ENCODE measurements around the gene C6orf132.

- TF ChIP-seq, protein P1, sequence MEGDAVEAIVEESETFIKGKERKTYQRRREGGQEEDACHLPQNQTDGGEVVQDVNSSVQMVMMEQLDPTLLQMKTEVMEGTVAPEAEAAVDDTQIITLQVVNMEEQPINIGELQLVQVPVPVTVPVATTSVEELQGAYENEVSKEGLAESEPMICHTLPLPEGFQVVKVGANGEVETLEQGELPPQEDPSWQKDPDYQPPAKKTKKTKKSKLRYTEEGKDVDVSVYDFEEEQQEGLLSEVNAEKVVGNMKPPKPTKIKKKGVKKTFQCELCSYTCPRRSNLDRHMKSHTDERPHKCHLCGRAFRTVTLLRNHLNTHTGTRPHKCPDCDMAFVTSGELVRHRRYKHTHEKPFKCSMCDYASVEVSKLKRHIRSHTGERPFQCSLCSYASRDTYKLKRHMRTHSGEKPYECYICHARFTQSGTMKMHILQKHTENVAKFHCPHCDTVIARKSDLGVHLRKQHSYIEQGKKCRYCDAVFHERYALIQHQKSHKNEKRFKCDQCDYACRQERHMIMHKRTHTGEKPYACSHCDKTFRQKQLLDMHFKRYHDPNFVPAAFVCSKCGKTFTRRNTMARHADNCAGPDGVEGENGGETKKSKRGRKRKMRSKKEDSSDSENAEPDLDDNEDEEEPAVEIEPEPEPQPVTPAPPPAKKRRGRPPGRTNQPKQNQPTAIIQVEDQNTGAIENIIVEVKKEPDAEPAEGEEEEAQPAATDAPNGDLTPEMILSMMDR (IDR thresholded peaks at IDR 0.05; ENCODE audit: low read depth, low read length, poor library complexity, severe bottlenecking) = no peak
- no peak for TF ChIP-seq EZH2phosphoT487 (IDR thresholded peaks at IDR 0.05; ENCODE audit: borderline replicate concordance, low read length)
Observed at GRCh38 chr6:42066156-42066675, 76.2 kb downstream of the C6orf132 start.

Data from DOHH2 (cell line).